ENCODE results near the gene MYH7. TPM values are rescaled to one million over a fixed set of nuclear protein-coding genes. Genes with fewer than 3 reads are reported as not detected.

MYH7 gene
- total and polyA plus RNA-seq, 4 donors = 0.99 to 2.9 (median 1.7) TPM

GRCh38 chr14:23365732-23366425 lies 69.6 kb downstream of the MYH7 start:
- peak overlapping the region; percentile 58 for H3K4me3 ChIP-seq (ENCODE audit: low read depth, low read length)
- no peaks in the 10 kb centered on the region for H3K36me3 ChIP-seq (ENCODE audit: control insufficient read depth, insufficient read depth, low read length)
- DNase-seq (ENCODE audit: low read depth in 4 of 6, low spot score in 6 of 6) = peak in 4 of 6 donors; percentile 63 to 95 (median 80)
- peaks cover 48% of the 10 kb centered on the region for H3K4me1 ChIP-seq (ENCODE audit: control insufficient read depth, insufficient read depth, low read length)
- 6% methylated on average over 37 of the region's 51 CpGs for WGBS (ENCODE audit: insufficient coverage)
- peak overlapping the region; percentile 98 for H3K27ac ChIP-seq (ENCODE audit: low read depth, low read length)
- H3K27me3 ChIP-seq (ENCODE audit: control insufficient read depth, insufficient read depth, low read length) = peaks cover 4% of the 10 kb centered on the region
- no peaks in the 10 kb centered on the region for H3K9me3 ChIP-seq (ENCODE audit: control insufficient read depth, insufficient read depth, low read length)

DNA sequence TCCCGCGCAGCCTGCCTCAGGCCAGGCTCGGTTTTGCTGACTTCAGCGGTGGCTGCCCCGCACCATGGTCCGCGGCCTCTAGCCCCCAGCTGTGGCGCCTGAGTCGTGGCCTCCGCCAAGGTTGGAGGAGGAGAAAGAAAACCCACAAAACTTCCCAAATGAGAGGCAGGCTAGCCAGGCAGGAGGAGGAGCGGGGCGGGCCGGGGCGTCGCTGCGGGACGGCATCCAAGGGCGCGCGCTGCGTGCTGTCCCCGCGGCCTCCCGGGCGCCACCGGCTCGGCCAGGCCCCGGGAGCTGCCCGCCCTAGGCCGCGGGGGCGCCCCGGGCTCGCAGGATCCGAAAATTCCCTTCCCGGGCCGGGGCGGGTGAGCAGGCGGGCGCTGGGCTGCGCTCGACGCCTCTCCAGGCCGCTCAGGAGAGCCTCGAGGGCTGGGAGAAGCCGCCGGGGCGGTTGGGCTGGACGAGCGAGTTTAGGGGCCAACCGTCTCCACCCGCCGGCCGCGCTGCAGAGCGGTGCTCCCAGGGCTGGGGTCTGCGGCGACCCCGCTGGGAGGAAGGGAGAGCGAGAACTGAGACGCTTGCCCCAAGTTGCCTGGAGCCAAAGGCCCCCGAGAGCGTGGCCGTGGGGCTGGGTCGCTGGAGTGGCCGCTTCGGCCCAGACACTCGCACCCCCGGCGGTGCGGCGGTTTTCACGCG lies 70.3 kb downstream of the MYH7 start, which contains the start of gene EFS:
EFS (minus strand) TSS at position 137 of the 696 bp plus-strand sequence. CDS start 147 bp downstream, outside the sequence.
- H3K4me1 ChIP-seq (ENCODE audit: control insufficient read depth, insufficient read depth, low read length) = peaks cover 55% of the 10 kb centered on the region
- peak within 1 kb of the TSS; percentile 98 for H3K27ac ChIP-seq (ENCODE audit: low read depth, low read length)
- H3K27me3 ChIP-seq (ENCODE audit: control insufficient read depth, insufficient read depth, low read length) = peaks cover 4% of the 10 kb centered on the region
- H3K9me3 ChIP-seq (ENCODE audit: control insufficient read depth, insufficient read depth, low read length) = no peaks in the 10 kb centered on the region
- peak within 1 kb of the TSS; percentile 58 for H3K4me3 ChIP-seq (ENCODE audit: low read depth, low read length)
- 7% methylated on average over 68 of the region's 74 CpGs for WGBS (ENCODE audit: insufficient coverage)
- H3K36me3 ChIP-seq (ENCODE audit: control insufficient read depth, insufficient read depth, low read length) = peaks cover 6% of the 10 kb centered on the region
- DNase-seq (ENCODE audit: low read depth in 4 of 6, low spot score in 6 of 6) = peak in 1 of 6 donors; percentile 64

DNA sequence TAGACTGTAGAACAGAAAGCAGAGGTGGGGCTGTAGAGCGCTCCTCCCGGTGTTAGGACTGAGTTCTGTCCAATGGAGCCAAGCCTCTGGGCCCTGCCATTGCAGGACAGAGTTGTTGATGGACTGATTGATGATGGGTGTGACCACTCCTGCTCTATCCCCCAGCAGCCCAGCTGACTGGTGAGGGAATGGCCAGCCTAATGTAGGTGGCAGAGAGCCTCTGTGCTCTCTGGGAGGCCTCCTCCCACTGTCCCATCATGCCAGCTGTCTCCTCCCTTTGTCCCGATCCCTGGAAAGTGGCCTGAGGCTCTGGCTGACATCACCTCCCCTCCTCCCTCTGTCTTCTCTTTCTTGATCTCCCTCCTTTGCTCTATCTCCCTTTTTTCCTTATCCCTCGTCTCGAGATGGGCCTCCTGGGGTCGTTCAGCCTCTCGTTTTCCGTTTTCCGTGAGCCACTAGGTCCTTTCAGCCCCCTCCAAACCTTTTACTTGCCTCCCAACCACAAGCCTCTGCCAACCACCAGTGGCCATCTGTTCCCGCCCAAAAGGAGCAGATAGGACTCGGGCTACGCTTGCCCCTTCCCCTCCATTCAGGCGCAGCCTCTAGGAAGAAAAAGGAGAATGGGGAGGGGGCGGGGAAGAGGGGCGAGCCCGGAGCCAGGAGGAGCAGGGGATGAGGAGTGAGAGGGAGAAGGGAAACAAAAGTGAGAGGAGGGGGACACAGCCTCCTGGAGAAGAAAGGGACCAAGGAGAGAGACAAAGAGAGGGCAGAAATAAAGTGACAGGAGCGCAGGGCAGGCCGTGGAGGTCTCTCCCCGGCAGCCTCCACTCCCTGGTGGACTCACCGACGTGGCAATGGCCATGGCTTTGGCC lies 71.1 kb downstream of the MYH7 start:
- Histone ChIP-seq H3K4me3 (ENCODE audit: low read depth, low read length) (peak overlapping the region; percentile 51), H3K4me1 (ENCODE audit: control insufficient read depth, insufficient read depth, low read length) (peaks cover 62% of the 10 kb centered on the region), H3K27ac (ENCODE audit: low read depth, low read length) (peak overlapping the region; percentile 98), H3K9me3 (ENCODE audit: control insufficient read depth, insufficient read depth, low read length) (no peaks in the 10 kb centered on the region), H3K36me3 (ENCODE audit: control insufficient read depth, insufficient read depth, low read length) (peaks cover 14% of the 10 kb centered on the region), H3K27me3 (ENCODE audit: control insufficient read depth, insufficient read depth, low read length) (peaks cover 4% of the 10 kb centered on the region)
- 14% methylated on average over 17 of the region's 21 CpGs for WGBS (ENCODE audit: insufficient coverage)
- peak in 2 of 6 donors; percentile 73 to 88 for DNase-seq (ENCODE audit: low read depth in 4 of 6, low spot score in 6 of 6)

Small RNAs within 50 kb of the gene (small RNA-seq; reads per million reads assigned to genes)
- not detected for gene MIR208A (ENCODE audit: low replicate concordance)
- gene MIR208B (ENCODE audit: low replicate concordance) = 0.87 reads per million, percentile 75 among the genes with 10 or more reads in this experiment

Other genes starting within 250 kb of the MYH7 start
- gene RNF212B, start 197.7 kb downstream of the MYH7 start, total RNA-seq = not detected
- gene RNF212B, start 197.7 kb downstream of the MYH7 start, polyA plus RNA-seq (ENCODE audit: insufficient read length in 2 of 2) = not detected
- gene HOMEZ, start 149.5 kb downstream of the MYH7 start, total RNA-seq = 10 to 100 TPM in 1 of 2 donors, 1 to 10 TPM in 1; 4.9 to 15.0 TPM
- 10 to 100 TPM; 12.0 to 13.5 TPM for gene HOMEZ, start 149.5 kb downstream of the MYH7 start, polyA plus RNA-seq (ENCODE audit: insufficient read length in 2 of 2)
- 10 to 100 TPM; 11.3 to 15.7 TPM for gene PPP1R3E, start 132.8 kb downstream of the MYH7 start, total RNA-seq
- gene PPP1R3E, start 132.8 kb downstream of the MYH7 start, polyA plus RNA-seq (ENCODE audit: insufficient read length in 2 of 2) = 10 to 100 TPM; 30.7 to 37.2 TPM
- 10 to 100 TPM; 22.4 to 27.7 TPM for gene BCL2L2, start 128.8 kb downstream of the MYH7 start, total RNA-seq
- 10 to 100 TPM; 37.4 to 41.1 TPM for gene BCL2L2, start 128.8 kb downstream of the MYH7 start, polyA plus RNA-seq (ENCODE audit: insufficient read length in 2 of 2)
- 100 to 1,000 TPM in 1 of 2 donors, 10 to 100 TPM in 1; 94.9 to 117 TPM for gene PABPN1, start 114.2 kb downstream of the MYH7 start, total RNA-seq
- 100 to 1,000 TPM; 235 to 282 TPM for gene PABPN1, start 114.2 kb downstream of the MYH7 start, polyA plus RNA-seq (ENCODE audit: insufficient read length in 2 of 2)
- gene SLC22A17, start 82.8 kb downstream of the MYH7 start, total RNA-seq = 100 to 1,000 TPM; 167 to 333 TPM
- 100 to 1,000 TPM; 494 to 541 TPM for gene SLC22A17, start 82.8 kb downstream of the MYH7 start, polyA plus RNA-seq (ENCODE audit: insufficient read length in 2 of 2)
- 10 to 100 TPM; 11.1 to 26.5 TPM for gene EFS, start 70.5 kb downstream of the MYH7 start, total RNA-seq
- gene EFS, start 70.5 kb downstream of the MYH7 start, polyA plus RNA-seq (ENCODE audit: insufficient read length in 2 of 2) = 10 to 100 TPM; 42.7 to 45.6 TPM
- not detected for gene IL25, start 62.9 kb downstream of the MYH7 start, total RNA-seq
- not detected for gene IL25, start 62.9 kb downstream of the MYH7 start, polyA plus RNA-seq (ENCODE audit: insufficient read length in 2 of 2)
- 10 to 100 TPM; 33.9 to 46.7 TPM for gene CMTM5, start 58.6 kb downstream of the MYH7 start, total RNA-seq
- 10 to 100 TPM; 71.8 to 78.2 TPM for gene CMTM5, start 58.6 kb downstream of the MYH7 start, polyA plus RNA-seq (ENCODE audit: insufficient read length in 2 of 2)
- under 1 TPM in 1 of 2 donors, not detected in 1; 0.11 TPM for gene MYH6, start 27.4 kb downstream of the MYH7 start, total RNA-seq
- under 1 TPM in 1 of 2 donors, not detected in 1; 0.16 TPM for gene MYH6, start 27.4 kb downstream of the MYH7 start, polyA plus RNA-seq (ENCODE audit: insufficient read length in 2 of 2)
- gene NGDN, start 34.0 kb upstream of the MYH7 start, total RNA-seq = 10 to 100 TPM; 47.4 to 51.8 TPM
- gene NGDN, start 34.0 kb upstream of the MYH7 start, polyA plus RNA-seq (ENCODE audit: insufficient read length in 2 of 2) = 10 to 100 TPM; 49.0 to 53.5 TPM
- gene ZFHX2, start 116.1 kb upstream of the MYH7 start, total RNA-seq = 1 to 10 TPM; 1.8 to 4.9 TPM
- 10 to 100 TPM; 23.8 to 31.3 TPM for gene ZFHX2, start 116.1 kb upstream of the MYH7 start, polyA plus RNA-seq (ENCODE audit: insufficient read length in 2 of 2)
- gene THTPA, start 120.6 kb upstream of the MYH7 start, total RNA-seq = 10 to 100 TPM; 15.1 to 16.5 TPM
- 10 to 100 TPM; 35.6 to 36.7 TPM for gene THTPA, start 120.6 kb upstream of the MYH7 start, polyA plus RNA-seq (ENCODE audit: insufficient read length in 2 of 2)
- 10 to 100 TPM; 16.4 to 35.5 TPM for gene AP1G2, start 132.1 kb upstream of the MYH7 start, total RNA-seq
- 10 to 100 TPM; 57.6 to 82.3 TPM for gene AP1G2, start 132.1 kb upstream of the MYH7 start, polyA plus RNA-seq (ENCODE audit: insufficient read length in 2 of 2)
- gene JPH4, start 143.1 kb upstream of the MYH7 start, total RNA-seq = 10 to 100 TPM; 12.5 to 23.7 TPM
- gene JPH4, start 143.1 kb upstream of the MYH7 start, polyA plus RNA-seq (ENCODE audit: insufficient read length in 2 of 2) = 100 to 1,000 TPM; 125 to 132 TPM
- 1 to 10 TPM in 1 of 2 donors, under 1 TPM in 1; 0.88 to 1.2 TPM for gene DHRS2, start 200.7 kb upstream of the MYH7 start, total RNA-seq
- gene DHRS2, start 200.7 kb upstream of the MYH7 start, polyA plus RNA-seq (ENCODE audit: insufficient read length in 2 of 2) = 1 to 10 TPM; 1.3 to 2.0 TPM